ENCODE data around the gene MSS51.

The MSS51 gene

GRCh38 chr10:73414230-73414945 lies 19.0 kb downstream of the MSS51 start:
- no peaks in the 10 kb centered on the region for H3K9me3 ChIP-seq (ENCODE audit: control insufficient read depth, low read length)
- WGBS, 2 experiments (ENCODE audit: insufficient coverage in 2 of 2), result 22 to 30% methylated on average over 9 of the region's 17 CpGs
- H3K4me3 ChIP-seq (ENCODE audit: extremely low read depth, insufficient read depth, low read length, poor library complexity, severe bottlenecking), result peak overlapping the region; percentile 88
- H3K4me1 ChIP-seq (ENCODE audit: control insufficient read depth, insufficient read depth, low read length, poor library complexity, severe bottlenecking), result peaks cover 3% of the 10 kb centered on the region
- no peaks in the 10 kb centered on the region for H3K36me3 ChIP-seq (ENCODE audit: control insufficient read depth, insufficient read depth, low read length)
- no peak overlapping the region for H3K27ac ChIP-seq (ENCODE audit: low read depth, low read length, severe bottlenecking)

GRCh38 chr10:73413528-73414229 lies 19.7 kb downstream of the MSS51 start, which contains the start of gene ANXA7:
Gene ANXA7, minus strand, starts transcription at chr10:73414058. Its CDS starts 13,202 bp downstream, at chr10:73400856.
- Histone ChIP-seq H3K36me3 (ENCODE audit: control insufficient read depth, insufficient read depth, low read length) (no peaks in the 10 kb centered on the region), H3K4me3 (ENCODE audit: extremely low read depth, insufficient read depth, low read length, poor library complexity, severe bottlenecking) (peak within 1 kb of the TSS; percentile 88), H3K9me3 (ENCODE audit: control insufficient read depth, low read length) (no peaks in the 10 kb centered on the region), H3K27ac (ENCODE audit: low read depth, low read length, severe bottlenecking) (peak within 1 kb of the TSS; percentile 90), H3K4me1 (ENCODE audit: control insufficient read depth, insufficient read depth, low read length, poor library complexity, severe bottlenecking) (peaks cover 3% of the 10 kb centered on the region)
- 0% methylated on average over 33 to 47 of the region's 62 CpGs for WGBS, 2 experiments (ENCODE audit: insufficient coverage in 2 of 2)

- WGBS, 2 experiments (ENCODE audit: insufficient coverage in 2 of 2), result 6 to 8% methylated on average over 9 of the region's 9 CpGs
- Histone ChIP-seq H3K27ac (ENCODE audit: low read depth, low read length, severe bottlenecking) (peak overlapping the region; percentile 90), H3K9me3 (ENCODE audit: control insufficient read depth, low read length) (no peaks in the 10 kb centered on the region), H3K36me3 (ENCODE audit: control insufficient read depth, insufficient read depth, low read length) (no peaks in the 10 kb centered on the region), H3K4me3 (ENCODE audit: extremely low read depth, insufficient read depth, low read length, poor library complexity, severe bottlenecking) (peak overlapping the region; percentile 88), H3K4me1 (ENCODE audit: control insufficient read depth, insufficient read depth, low read length, poor library complexity, severe bottlenecking) (peaks cover 3% of the 10 kb centered on the region)
Observed at GRCh38 chr10:73413108-73413527, 20.2 kb downstream of the MSS51 start.

GRCh38 chr10:73410897-73411296 lies 22.5 kb downstream of the MSS51 start:
- Histone ChIP-seq H3K27ac (ENCODE audit: low read depth, low read length, severe bottlenecking) (no peak overlapping the region), H3K4me1 (ENCODE audit: control insufficient read depth, insufficient read depth, low read length, poor library complexity, severe bottlenecking) (peaks cover 3% of the 10 kb centered on the region), H3K9me3 (ENCODE audit: control insufficient read depth, low read length) (no peaks in the 10 kb centered on the region), H3K4me3 (ENCODE audit: extremely low read depth, insufficient read depth, low read length, poor library complexity, severe bottlenecking) (no peak overlapping the region), H3K36me3 (ENCODE audit: control insufficient read depth, insufficient read depth, low read length) (peaks cover 4% of the 10 kb centered on the region)
- WGBS, 2 experiments (ENCODE audit: insufficient coverage in 2 of 2), result 79% methylated on average over 1 of the region's 1 CpG; no CpG with 5 or more reads in 1 of the 2 experiments

GRCh38 chr10:73408978-73409521 lies 24.3 kb downstream of the MSS51 start:
- WGBS, 2 experiments (ENCODE audit: insufficient coverage in 2 of 2), result 100% methylated on average over 1 of the region's 4 CpGs
- no peak overlapping the region for H3K4me3 ChIP-seq (ENCODE audit: extremely low read depth, insufficient read depth, low read length, poor library complexity, severe bottlenecking)
- H3K4me1 ChIP-seq (ENCODE audit: control insufficient read depth, insufficient read depth, low read length, poor library complexity, severe bottlenecking), result peaks cover 3% of the 10 kb centered on the region
- H3K27ac ChIP-seq (ENCODE audit: low read depth, low read length, severe bottlenecking), result no peak overlapping the region
- H3K36me3 ChIP-seq (ENCODE audit: control insufficient read depth, insufficient read depth, low read length), result peaks cover 4% of the 10 kb centered on the region
- no peaks in the 10 kb centered on the region for H3K9me3 ChIP-seq (ENCODE audit: control insufficient read depth, low read length)

- no peak overlapping the region for H3K27ac ChIP-seq (ENCODE audit: low read depth, low read length, severe bottlenecking)
- H3K4me3 ChIP-seq (ENCODE audit: extremely low read depth, insufficient read depth, low read length, poor library complexity, severe bottlenecking), result no peak overlapping the region
- WGBS, 2 experiments (ENCODE audit: insufficient coverage in 2 of 2), result 91 to 93% methylated on average over 4 of the region's 5 CpGs
- H3K36me3 ChIP-seq (ENCODE audit: control insufficient read depth, insufficient read depth, low read length), result peaks cover 4% of the 10 kb centered on the region
- H3K9me3 ChIP-seq (ENCODE audit: control insufficient read depth, low read length), result no peaks in the 10 kb centered on the region
- H3K4me1 ChIP-seq (ENCODE audit: control insufficient read depth, insufficient read depth, low read length, poor library complexity, severe bottlenecking), result peaks cover 3% of the 10 kb centered on the region
Observed at GRCh38 chr10:73408061-73408460, 25.3 kb downstream of the MSS51 start.

- no CpG with 5 or more reads among the region's 1 CpG for WGBS, 2 experiments (ENCODE audit: insufficient coverage in 2 of 2)
- no peak overlapping the region for H3K4me3 ChIP-seq (ENCODE audit: extremely low read depth, insufficient read depth, low read length, poor library complexity, severe bottlenecking)
- no peaks in the 10 kb centered on the region for H3K9me3 ChIP-seq (ENCODE audit: control insufficient read depth, low read length)
- H3K36me3 ChIP-seq (ENCODE audit: control insufficient read depth, insufficient read depth, low read length), result peaks cover 4% of the 10 kb centered on the region
- peaks cover 3% of the 10 kb centered on the region for H3K4me1 ChIP-seq (ENCODE audit: control insufficient read depth, insufficient read depth, low read length, poor library complexity, severe bottlenecking)
- H3K27ac ChIP-seq (ENCODE audit: low read depth, low read length, severe bottlenecking), result no peak overlapping the region
Observed at GRCh38 chr10:73407495-73407894, 25.9 kb downstream of the MSS51 start.

GRCh38 chr10:73406846-73407245 lies 26.5 kb downstream of the MSS51 start:
- H3K9me3 ChIP-seq (ENCODE audit: control insufficient read depth, low read length), result no peaks in the 10 kb centered on the region
- 94 to 96% methylated on average over 4 to 5 of the region's 5 CpGs for WGBS, 2 experiments (ENCODE audit: insufficient coverage in 2 of 2)
- H3K4me1 ChIP-seq (ENCODE audit: control insufficient read depth, insufficient read depth, low read length, poor library complexity, severe bottlenecking), result no peaks in the 10 kb centered on the region
- H3K4me3 ChIP-seq (ENCODE audit: extremely low read depth, insufficient read depth, low read length, poor library complexity, severe bottlenecking), result no peak overlapping the region
- H3K36me3 ChIP-seq (ENCODE audit: control insufficient read depth, insufficient read depth, low read length), result peaks cover 4% of the 10 kb centered on the region
- no peak overlapping the region for H3K27ac ChIP-seq (ENCODE audit: low read depth, low read length, severe bottlenecking)

- H3K27ac ChIP-seq (ENCODE audit: low read depth, low read length, severe bottlenecking), result no peak overlapping the region
- 100% methylated on average over 2 of the region's 3 CpGs; no CpG with 5 or more reads in 1 of the 2 experiments for WGBS, 2 experiments (ENCODE audit: insufficient coverage in 2 of 2)
- H3K4me3 ChIP-seq (ENCODE audit: extremely low read depth, insufficient read depth, low read length, poor library complexity, severe bottlenecking), result no peak overlapping the region
- peaks cover 4% of the 10 kb centered on the region for H3K36me3 ChIP-seq (ENCODE audit: control insufficient read depth, insufficient read depth, low read length)
- H3K4me1 ChIP-seq (ENCODE audit: control insufficient read depth, insufficient read depth, low read length, poor library complexity, severe bottlenecking), result no peaks in the 10 kb centered on the region
- H3K9me3 ChIP-seq (ENCODE audit: control insufficient read depth, low read length), result no peaks in the 10 kb centered on the region
Observed at GRCh38 chr10:73405556-73405955, 27.8 kb downstream of the MSS51 start.

- no peaks in the 10 kb centered on the region for H3K9me3 ChIP-seq (ENCODE audit: control insufficient read depth, low read length)
- WGBS, 2 experiments (ENCODE audit: insufficient coverage in 2 of 2), result 89 to 91% methylated on average over 4 to 5 of the region's 9 CpGs
- H3K4me1 ChIP-seq (ENCODE audit: control insufficient read depth, insufficient read depth, low read length, poor library complexity, severe bottlenecking), result no peaks in the 10 kb centered on the region
- H3K4me3 ChIP-seq (ENCODE audit: extremely low read depth, insufficient read depth, low read length, poor library complexity, severe bottlenecking), result no peak overlapping the region
- H3K27ac ChIP-seq (ENCODE audit: low read depth, low read length, severe bottlenecking), result no peak overlapping the region
- peaks cover 4% of the 10 kb centered on the region for H3K36me3 ChIP-seq (ENCODE audit: control insufficient read depth, insufficient read depth, low read length)
Observed at GRCh38 chr10:73404690-73405089, 28.7 kb downstream of the MSS51 start.
